MM.1S (cell line): Measurements from ENCODE around the gene FRAS1.

Experiments used
- DNase-seq: peaks from one replicate; pipeline ENCODE4 v3.0.0-alpha.2; 2015
- H2AFZ ChIP-seq: fragments of 300-600 bp; sonication (generic); 2 replicates; pipeline ENCODE4 v1.6.0; 2016; ENCODE audit warnings: antibody characterized with exemption, low read length
- H3F3A ChIP-seq: fragments of 300-600 bp; sonication (generic); 2 replicates; pipeline ENCODE4 v1.6.1; 2016; ENCODE audit warnings: mild to moderate bottlenecking, antibody characterized with exemption, low read length, moderate library complexity, mixed read lengths; ENCODE audit not compliant: insufficient read depth
- H3K27ac ChIP-seq: fragments of 300-600 bp; sonication (generic); 2 replicates; pipeline ENCODE4 v1.5.1; 2016; ENCODE audit warnings: mild to moderate bottlenecking, low read length
- H3K27me3 ChIP-seq: fragments of 300-600 bp; sonication (generic); replicated peaks from 2 replicates; pipeline ENCODE4 v1.6.0; 2016; ENCODE audit warnings: low read length; ENCODE audit not compliant: insufficient read depth
- H3K36me3 ChIP-seq: fragments of 300-600 bp; sonication (generic); replicated peaks from 2 replicates; pipeline ENCODE4 v1.6.1; 2016; ENCODE audit warnings: mild to moderate bottlenecking, low read length, mixed read lengths; ENCODE audit not compliant: insufficient read depth
- H3K4me1 ChIP-seq: fragments of 300-600 bp; sonication (generic); 2 replicates; pipeline ENCODE4 v1.6.1; 2016; ENCODE audit warnings: low read length, mixed read lengths
- H3K4me2 ChIP-seq: fragments of 300-600 bp; sonication (generic); 2 replicates; pipeline ENCODE4 v1.6.0; 2016; ENCODE audit warnings: low read depth, low read length
- H3K4me3 ChIP-seq: fragments of 300-600 bp; sonication (generic); 2 replicates; pipeline ENCODE4 v1.5.1; 2016; ENCODE audit warnings: low read length, mixed read lengths
- H3K79me2 ChIP-seq: fragments of 300-600 bp; sonication (generic); 2 replicates; pipeline ENCODE4 v1.6.1; 2016; ENCODE audit warnings: mixed run types, low read length, mixed read lengths
- H3K9ac ChIP-seq: fragments of 300-600 bp; sonication (generic); 2 replicates; pipeline ENCODE4 v1.6.1; 2016; ENCODE audit warnings: low read length, mixed read lengths
- H3K9me2 ChIP-seq: fragments of 300-600 bp; sonication (generic); replicated peaks from 2 replicates; pipeline ENCODE4 v1.6.1; 2016; ENCODE audit warnings: mild to moderate bottlenecking, low read length, mixed read lengths; ENCODE audit not compliant: insufficient read depth
- H3K9me3 ChIP-seq: fragments of 300-600 bp; sonication (generic); replicated peaks from 2 replicates; pipeline ENCODE4 v1.6.1; 2016; ENCODE audit warnings: mild to moderate bottlenecking, low read length, mixed read lengths; ENCODE audit not compliant: insufficient read depth
- H4K20me1 ChIP-seq: fragments of 300-600 bp; sonication (generic); 2 replicates; pipeline ENCODE4 v1.6.1; 2016; ENCODE audit warnings: mild to moderate bottlenecking, low read length, moderate library complexity, mixed read lengths; ENCODE audit not compliant: insufficient read depth
- EZH2 ChIP-seq: fragments of 300-600 bp; sonication (generic); optimal IDR thresholded peaks from 2 replicates; pipeline ENCODE3; 2017; ENCODE audit warnings: low read depth, mild to moderate bottlenecking, antibody characterized with exemption, low read length, mixed read lengths
- EZH2phosphoT487 ChIP-seq: fragments of 300-600 bp; sonication (generic); IDR thresholded peaks from 2 replicates; pipeline ENCODE4 v1.6.1; 2018; ENCODE audit warnings: antibody characterized with exemption, low read length
- TF ChIP-seq, protein P1 (sequence below): fragments of 300-600 bp; sonication (generic); IDR thresholded peaks from 2 replicates; pipeline ENCODE4 v1.5.1; 2016; ENCODE audit warnings: antibody characterized with exemption, low read length, mixed read lengths

Gene FRAS1

GRCh38 chr4:78379991-78380729, 323.0 kb downstream of the FRAS1 start:
- no peak overlapping the region for H2AFZ ChIP-seq
- DNase-seq, result no peak
- no peak overlapping the region for H3K9ac ChIP-seq
- H3K9me2 ChIP-seq, result no peaks in the 10 kb centered on the region
- H3F3A ChIP-seq, result no peaks in the 10 kb centered on the region
- no peaks in the 10 kb centered on the region for H3K27me3 ChIP-seq
- H3K36me3 ChIP-seq, result no peaks in the 10 kb centered on the region
- no peak for TF ChIP-seq EZH2phosphoT487
- TF ChIP-seq, protein P1, sequence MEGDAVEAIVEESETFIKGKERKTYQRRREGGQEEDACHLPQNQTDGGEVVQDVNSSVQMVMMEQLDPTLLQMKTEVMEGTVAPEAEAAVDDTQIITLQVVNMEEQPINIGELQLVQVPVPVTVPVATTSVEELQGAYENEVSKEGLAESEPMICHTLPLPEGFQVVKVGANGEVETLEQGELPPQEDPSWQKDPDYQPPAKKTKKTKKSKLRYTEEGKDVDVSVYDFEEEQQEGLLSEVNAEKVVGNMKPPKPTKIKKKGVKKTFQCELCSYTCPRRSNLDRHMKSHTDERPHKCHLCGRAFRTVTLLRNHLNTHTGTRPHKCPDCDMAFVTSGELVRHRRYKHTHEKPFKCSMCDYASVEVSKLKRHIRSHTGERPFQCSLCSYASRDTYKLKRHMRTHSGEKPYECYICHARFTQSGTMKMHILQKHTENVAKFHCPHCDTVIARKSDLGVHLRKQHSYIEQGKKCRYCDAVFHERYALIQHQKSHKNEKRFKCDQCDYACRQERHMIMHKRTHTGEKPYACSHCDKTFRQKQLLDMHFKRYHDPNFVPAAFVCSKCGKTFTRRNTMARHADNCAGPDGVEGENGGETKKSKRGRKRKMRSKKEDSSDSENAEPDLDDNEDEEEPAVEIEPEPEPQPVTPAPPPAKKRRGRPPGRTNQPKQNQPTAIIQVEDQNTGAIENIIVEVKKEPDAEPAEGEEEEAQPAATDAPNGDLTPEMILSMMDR, result no peak
- no peak for TF ChIP-seq EZH2
- H3K27ac ChIP-seq, result no peak overlapping the region
- H3K4me1 ChIP-seq, result no peaks in the 10 kb centered on the region
- no peaks in the 10 kb centered on the region for H4K20me1 ChIP-seq
- no peaks in the 10 kb centered on the region for H3K9me3 ChIP-seq
- no peak overlapping the region for H3K4me3 ChIP-seq
- H3K4me2 ChIP-seq, result no peak overlapping the region
- no peaks in the 10 kb centered on the region for H3K79me2 ChIP-seq

DNA sequence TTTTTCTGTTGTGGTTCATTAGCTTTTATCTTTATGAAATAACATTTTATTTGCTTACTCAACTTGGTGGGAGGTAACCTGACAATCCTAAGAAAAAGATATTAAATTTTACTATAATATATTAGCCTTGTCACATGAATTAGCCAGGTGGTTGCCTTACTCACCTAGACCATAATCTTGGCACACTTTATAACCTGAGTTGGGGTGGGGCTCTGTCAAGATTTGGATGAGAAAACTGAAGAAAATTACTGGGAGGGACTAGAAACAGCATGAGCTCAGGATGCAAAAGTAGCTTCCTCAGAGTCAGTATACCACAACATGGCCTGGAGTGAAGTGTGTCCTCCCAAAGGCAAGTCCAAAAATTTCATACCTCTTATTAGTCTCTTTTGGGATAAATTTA, 329.6 kb downstream of the FRAS1 start:
- Histone ChIP-seq H3K4me2 (no peak overlapping the region), H3K27me3 (no peaks in the 10 kb centered on the region), H2AFZ (no peak overlapping the region), H3K36me3 (no peaks in the 10 kb centered on the region), H3K27ac (no peak overlapping the region), H3K4me1 (no peaks in the 10 kb centered on the region), H3K9ac (no peak overlapping the region), H3F3A (no peaks in the 10 kb centered on the region), H3K9me2 (no peaks in the 10 kb centered on the region), H4K20me1 (no peaks in the 10 kb centered on the region), H3K9me3 (no peaks in the 10 kb centered on the region), H3K4me3 (no peak overlapping the region), H3K79me2 (no peaks in the 10 kb centered on the region)
- TF ChIP-seq, protein P1, result no peak
- TF ChIP-seq EZH2, result no peak
- no peak for DNase-seq

GRCh38 chr4:78395642-78396041, 338.5 kb downstream of the FRAS1 start:
- Histone ChIP-seq H4K20me1 (no peaks in the 10 kb centered on the region), H3F3A (no peaks in the 10 kb centered on the region), H3K27ac (no peak overlapping the region), H2AFZ (no peak overlapping the region), H3K4me3 (no peak overlapping the region), H3K4me1 (no peaks in the 10 kb centered on the region), H3K36me3 (no peaks in the 10 kb centered on the region), H3K9me3 (no peaks in the 10 kb centered on the region), H3K79me2 (no peaks in the 10 kb centered on the region), H3K27me3 (no peaks in the 10 kb centered on the region), H3K4me2 (no peak overlapping the region), H3K9ac (no peak overlapping the region), H3K9me2 (no peaks in the 10 kb centered on the region)
- no peak for DNase-seq
- no peak for TF ChIP-seq EZH2phosphoT487
- TF ChIP-seq, protein P1, result no peak
- TF ChIP-seq EZH2, result no peak
